Measurements from ENCODE around the gene SECTM1.

The SECTM1 gene

GRCh38 chr17:82299452-82299851, 34.1 kb downstream of the SECTM1 start:
- TF ChIP-seq CTCF (IDR thresholded peaks at IDR 0.05; ENCODE audit: control insufficient read depth, insufficient read depth, low read depth, low read length, missing control alignments), result no peak
- H3K4me3 ChIP-seq (ENCODE audit: control insufficient read depth, low read depth, low read length), result no peak overlapping the region
- no peak for DNase-seq (ENCODE audit: low read depth)

DNA sequence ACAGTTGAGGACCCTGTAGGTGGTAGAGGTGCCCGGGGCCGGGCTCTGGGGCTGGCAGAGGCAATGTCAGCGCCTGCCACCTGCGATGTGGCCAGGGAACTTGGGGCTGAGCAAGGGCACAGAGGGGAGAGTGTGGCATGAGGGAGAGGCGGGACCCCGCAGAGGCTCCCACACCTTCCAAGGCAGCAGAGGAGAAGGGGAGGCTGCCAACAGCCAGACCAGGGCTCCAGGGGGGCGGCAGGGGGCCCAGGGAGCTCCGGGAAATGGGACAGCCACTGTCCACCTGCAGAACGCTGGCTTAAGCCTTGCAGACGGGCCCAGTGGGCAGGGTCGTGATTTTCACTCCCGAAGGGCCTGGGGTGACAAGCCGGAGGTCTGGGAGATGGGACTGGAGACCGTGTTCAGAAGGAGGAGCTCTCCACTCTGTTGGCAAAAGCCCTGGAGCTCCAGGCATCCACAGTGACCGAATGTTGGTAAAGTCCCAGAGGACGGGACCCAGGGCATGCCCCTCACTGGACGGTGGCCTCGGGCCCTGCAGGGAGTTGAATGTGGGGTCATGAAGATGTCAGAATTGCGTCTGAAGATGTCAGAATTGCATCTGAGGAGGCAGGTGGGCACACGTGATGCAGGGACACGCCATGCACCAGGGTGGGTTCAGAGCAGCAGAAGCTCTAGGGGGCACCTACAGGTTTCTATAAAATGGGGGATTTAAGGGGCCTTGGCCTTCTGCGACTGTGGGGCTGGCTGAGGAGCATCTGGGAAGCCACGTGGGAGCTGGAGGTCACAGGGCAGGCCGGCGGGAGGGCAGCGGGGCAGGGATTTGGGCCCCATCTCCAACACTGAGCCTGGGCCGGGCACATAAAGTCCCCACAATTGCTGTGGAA, 34.8 kb downstream of the SECTM1 start:
- DNase-seq (ENCODE audit: low read depth), result no peak
- no peak for TF ChIP-seq CTCF (IDR thresholded peaks at IDR 0.05; ENCODE audit: control insufficient read depth, insufficient read depth, low read depth, low read length, missing control alignments)
- H3K4me3 ChIP-seq (ENCODE audit: control insufficient read depth, low read depth, low read length), result peak overlapping the region; percentile 56

GRCh38 chr17:82297714-82298537, 35.6 kb downstream of the SECTM1 start:
- peak; percentile 75 for DNase-seq (ENCODE audit: low read depth)
- H3K4me3 ChIP-seq (ENCODE audit: control insufficient read depth, low read depth, low read length), result peak overlapping the region; percentile 56
- no peak for TF ChIP-seq CTCF (IDR thresholded peaks at IDR 0.05; ENCODE audit: control insufficient read depth, insufficient read depth, low read depth, low read length, missing control alignments)

- no peak for TF ChIP-seq CTCF (IDR thresholded peaks at IDR 0.05; ENCODE audit: control insufficient read depth, insufficient read depth, low read depth, low read length, missing control alignments)
- no peak for DNase-seq (ENCODE audit: low read depth)
- peak overlapping the region; percentile 22 for H3K4me3 ChIP-seq (ENCODE audit: control insufficient read depth, low read depth, low read length)
Observed at GRCh38 chr17:82297280-82297713, 36.3 kb downstream of the SECTM1 start.

GRCh38 chr17:82296511-82297279, 36.9 kb downstream of the SECTM1 start:
- no peak for TF ChIP-seq CTCF (IDR thresholded peaks at IDR 0.05; ENCODE audit: control insufficient read depth, insufficient read depth, low read depth, low read length, missing control alignments)
- DNase-seq (ENCODE audit: low read depth), result no peak
- peak overlapping the region; percentile 3; the same call in 1 of the 2 replicates for H3K4me3 ChIP-seq (ENCODE audit: control insufficient read depth, low read depth, low read length)

DNA sequence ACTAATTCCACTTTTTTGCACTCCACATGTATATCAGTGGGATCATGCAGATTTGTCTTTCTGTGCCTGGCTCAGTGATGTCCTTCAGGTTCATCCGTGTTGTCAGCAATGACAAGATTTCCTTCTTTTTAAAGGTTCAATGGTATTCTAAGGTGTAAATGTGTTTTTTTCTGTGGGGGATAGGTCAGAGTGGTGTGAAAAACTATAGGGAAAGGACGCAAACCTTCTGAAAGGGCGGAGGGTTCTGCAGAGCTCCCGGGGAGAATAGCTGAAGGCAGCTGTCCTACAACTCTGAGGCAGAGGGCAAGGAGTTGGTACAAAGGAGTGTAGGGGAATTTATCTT, 38.1 kb downstream of the SECTM1 start:
- TF ChIP-seq CTCF (IDR thresholded peaks at IDR 0.05; ENCODE audit: control insufficient read depth, insufficient read depth, low read depth, low read length, missing control alignments), result no peak
- H3K4me3 ChIP-seq (ENCODE audit: control insufficient read depth, low read depth, low read length), result no peak overlapping the region
- DNase-seq (ENCODE audit: low read depth), result no peak

All from AG09309 (cell line).